Fibroblast of lung (primary cell): ENCODE results near the gene RPRD2. TPM values are rescaled to one million over a fixed set of nuclear protein-coding genes. Genes with fewer than 3 reads are reported as not detected.

ENCODE experiments used
- DNase-seq, 2 donors: peaks; one replicate each; pipeline versions ENCODE4 v3.0.0 to v3.0.0-alpha.2; 2010; ENCODE audit warnings: low read depth in 2 of 2
- H2AFZ ChIP-seq: 2 replicates; pipeline ENCODE4 v1.5.1; 2012; ENCODE audit warnings: low read length, control low read depth, inconsistent platforms
- H3K27ac ChIP-seq: 2 replicates; pipeline ENCODE4 v1.5.1; 2011; ENCODE audit warnings: low read length, control low read depth; ENCODE audit not compliant: insufficient read depth
- H3K27me3 ChIP-seq: 2 replicates; pipeline ENCODE4 v1.5.1; 2011; ENCODE audit warnings: mild to moderate bottlenecking, low read length; ENCODE audit not compliant: control insufficient read depth, insufficient read depth
- H3K36me3 ChIP-seq: 2 replicates; pipeline ENCODE4 v1.5.1; 2011; ENCODE audit warnings: low read length; ENCODE audit not compliant: control insufficient read depth, insufficient read depth
- H3K4me1 ChIP-seq: 2 replicates; pipeline ENCODE4 v1.5.1; 2011; ENCODE audit warnings: low read length; ENCODE audit not compliant: control insufficient read depth, insufficient read depth; ENCODE audit errors: extremely low read depth
- H3K4me2 ChIP-seq: 2 replicates; pipeline ENCODE4 v1.5.1; 2011; ENCODE audit warnings: low read length, control low read depth; ENCODE audit not compliant: insufficient read depth; ENCODE audit errors: extremely low read depth
- H3K4me3 ChIP-seq, 4 experiments: fragments of 200-600 bp in 1 of 4; sonication (generic) in 1 of 4; replicated peaks in 1 of 4; 2 replicates each; pipeline ENCODE4 v1.5.1; 2011 to 2016; ENCODE audit warnings: low read length in 4 of 4, low read depth in 3 of 4, mild to moderate bottlenecking in 3 of 4, control low read depth in 2 of 4, inconsistent platforms in 1 of 4, mixed read lengths in 1 of 4; ENCODE audit not compliant: insufficient read depth in 1 of 4; ENCODE audit errors: control extremely low read depth in 1 of 4
- H3K79me2 ChIP-seq: 2 replicates; pipeline ENCODE4 v1.5.1; 2012; ENCODE audit warnings: mild to moderate bottlenecking, low read length, inconsistent platforms; ENCODE audit not compliant: control insufficient read depth, insufficient read depth
- H3K9ac ChIP-seq: 2 replicates; pipeline ENCODE4 v1.5.1; 2011; ENCODE audit warnings: mild to moderate bottlenecking, low read length, control low read depth; ENCODE audit not compliant: insufficient read depth
- H3K9me3 ChIP-seq: 2 replicates; pipeline ENCODE4 v1.5.1; 2012; ENCODE audit warnings: low read depth, low read length; ENCODE audit not compliant: control insufficient read depth, insufficient read depth
- H4K20me1 ChIP-seq: 2 replicates; pipeline ENCODE4 v1.5.1; 2011; ENCODE audit warnings: low read length; ENCODE audit not compliant: control insufficient read depth, insufficient read depth; ENCODE audit errors: extremely low read depth
- EZH2 ChIP-seq: IDR thresholded peaks from 2 replicates; pipeline ENCODE4 v1.5.1; 2012; ENCODE audit warnings: low read length, control low read depth, mild to moderate bottlenecking; ENCODE audit errors: missing control alignments
- polyA plus RNA-seq, 2 donors: library from polyadenylated mRNA; depleted of rRNA in 1 of 2; stranded (reverse) in 1 of 2; unstranded in 1 of 2; fragments of >200 nt; gene quantifications; 2 replicates each; pipeline ENCODE4 v1.2.1, GENCODE V29; 2011 to 2012; ENCODE audit warnings: missing spikeins in 1 of 2
- total RNA-seq: library from RNA; depleted of rRNA; stranded (reverse); fragments of >200 nt; gene quantifications from 2 replicates; pipeline ENCODE4 v1.2.1, GENCODE V29; 2014
- TF ChIP-seq, protein P1 (sequence below), 2 donors: IDR thresholded peaks in 1 of 2; conservative IDR thresholded peaks in 1 of 2; 1 replicate in 1 of 2; 2 replicates in 1 of 2; pipeline ENCODE4 v1.5.1; 2011 to 2012; ENCODE audit warnings: low read length in 2 of 2, control low read depth in 1 of 2, inconsistent platforms in 1 of 2, low read depth in 1 of 2, mild to moderate bottlenecking in 1 of 2

The RPRD2 gene
- total and polyA plus RNA-seq, 2 donors (not counting 1 experiment from before 2014, with no cell fraction given), result 12.1 to 13.4 TPM

DNA sequence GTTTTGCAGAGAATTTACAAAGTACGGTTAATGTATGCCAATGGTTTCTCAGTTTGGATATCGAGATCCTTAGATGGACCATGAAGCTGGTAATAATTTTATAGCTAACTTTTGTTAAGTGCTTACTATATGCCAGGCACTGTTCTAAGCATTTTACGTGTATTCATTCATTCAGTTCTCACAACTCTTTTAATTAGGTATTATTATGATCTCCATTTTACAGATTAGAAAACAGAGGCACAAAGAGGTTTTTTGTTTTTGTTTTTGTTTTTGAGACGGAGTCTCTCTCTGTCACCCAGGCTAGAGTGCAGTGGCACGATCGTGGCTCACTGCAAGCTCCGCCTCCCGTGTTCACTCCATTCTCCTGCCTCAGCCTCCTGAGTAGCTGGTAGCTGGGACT, 7.2 kb downstream of the RPRD2 start:
- Histone ChIP-seq H2AFZ (no peak overlapping the region), H4K20me1 (peaks cover 1% of the 10 kb centered on the region), H3K4me3 (no peak overlapping the region), H3K27me3 (no peaks in the 10 kb centered on the region), H3K9ac (no peak overlapping the region), H3K79me2 (peaks cover 79% of the 10 kb centered on the region), H3K27ac (no peak overlapping the region), H3K4me1 (no peaks in the 10 kb centered on the region), H3K9me3 (no peaks in the 10 kb centered on the region), H3K36me3 (peaks cover 3% of the 10 kb centered on the region), H3K4me2 (no peak overlapping the region)
- no peak for DNase-seq
- no peak for TF ChIP-seq EZH2
- TF ChIP-seq, protein P1, sequence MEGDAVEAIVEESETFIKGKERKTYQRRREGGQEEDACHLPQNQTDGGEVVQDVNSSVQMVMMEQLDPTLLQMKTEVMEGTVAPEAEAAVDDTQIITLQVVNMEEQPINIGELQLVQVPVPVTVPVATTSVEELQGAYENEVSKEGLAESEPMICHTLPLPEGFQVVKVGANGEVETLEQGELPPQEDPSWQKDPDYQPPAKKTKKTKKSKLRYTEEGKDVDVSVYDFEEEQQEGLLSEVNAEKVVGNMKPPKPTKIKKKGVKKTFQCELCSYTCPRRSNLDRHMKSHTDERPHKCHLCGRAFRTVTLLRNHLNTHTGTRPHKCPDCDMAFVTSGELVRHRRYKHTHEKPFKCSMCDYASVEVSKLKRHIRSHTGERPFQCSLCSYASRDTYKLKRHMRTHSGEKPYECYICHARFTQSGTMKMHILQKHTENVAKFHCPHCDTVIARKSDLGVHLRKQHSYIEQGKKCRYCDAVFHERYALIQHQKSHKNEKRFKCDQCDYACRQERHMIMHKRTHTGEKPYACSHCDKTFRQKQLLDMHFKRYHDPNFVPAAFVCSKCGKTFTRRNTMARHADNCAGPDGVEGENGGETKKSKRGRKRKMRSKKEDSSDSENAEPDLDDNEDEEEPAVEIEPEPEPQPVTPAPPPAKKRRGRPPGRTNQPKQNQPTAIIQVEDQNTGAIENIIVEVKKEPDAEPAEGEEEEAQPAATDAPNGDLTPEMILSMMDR (conservative IDR thresholded peaks at IDR 0.05 in 1 of 2, IDR thresholded peaks at IDR 0.05 in 1 of 2; ENCODE audit: low read depth in 1 of 2, low read length in 2 of 2), result no peak

DNA sequence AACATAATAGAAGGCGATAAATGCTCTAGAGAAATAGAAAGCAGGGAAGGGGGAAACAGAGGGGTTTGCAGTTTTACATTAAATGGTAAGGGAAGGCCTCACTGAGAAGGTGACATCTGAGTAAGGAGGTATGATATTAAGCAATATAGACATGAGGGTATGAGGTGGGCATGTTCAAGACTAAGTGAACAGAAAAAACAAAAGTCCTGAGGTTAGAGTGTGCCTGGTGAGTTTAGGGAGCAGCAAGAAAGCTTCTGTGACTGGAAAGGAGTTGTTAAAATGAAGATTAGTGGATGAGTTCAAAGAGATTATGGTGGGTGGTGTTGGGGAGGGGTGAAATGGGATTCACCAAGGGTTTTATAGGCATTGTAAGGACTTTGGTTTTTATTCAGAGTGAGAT, 8.6 kb downstream of the RPRD2 start:
- TF ChIP-seq, protein P1 (conservative IDR thresholded peaks at IDR 0.05 in 1 of 2, IDR thresholded peaks at IDR 0.05 in 1 of 2; ENCODE audit: low read depth in 1 of 2, low read length in 2 of 2), result no peak
- no peak for TF ChIP-seq EZH2
- Histone ChIP-seq H3K36me3 (peaks cover 3% of the 10 kb centered on the region), H3K4me1 (no peaks in the 10 kb centered on the region), H3K9me3 (no peaks in the 10 kb centered on the region), H3K9ac (no peak overlapping the region), H3K4me2 (no peak overlapping the region), H3K27ac (no peak overlapping the region), H3K4me3 (no peak overlapping the region), H2AFZ (no peak overlapping the region), H3K79me2 (peaks cover 71% of the 10 kb centered on the region), H3K27me3 (no peaks in the 10 kb centered on the region), H4K20me1 (peaks cover 1% of the 10 kb centered on the region)
- DNase-seq, result no peak

DNA sequence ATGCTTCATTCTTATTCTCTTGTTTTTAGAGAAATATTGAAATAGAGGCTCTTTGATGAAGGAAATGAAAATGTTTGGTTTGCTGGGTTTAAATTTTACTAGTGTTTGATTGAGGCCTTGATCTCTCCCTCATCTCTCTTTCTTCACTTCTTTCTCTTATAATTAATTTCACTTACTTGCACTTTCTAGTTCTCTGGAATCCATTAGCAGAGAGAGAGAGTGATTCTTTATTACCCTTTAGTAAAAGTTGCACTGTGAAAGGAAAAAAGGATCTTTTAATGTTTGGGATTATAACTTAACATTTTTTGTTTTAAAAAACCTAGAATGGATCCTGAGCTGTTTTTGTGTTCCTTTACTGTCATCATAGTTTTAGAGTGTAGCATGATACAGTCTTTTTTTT, 12.2 kb downstream of the RPRD2 start:
- Histone ChIP-seq H3K4me2 (no peak overlapping the region), H3K27me3 (no peaks in the 10 kb centered on the region), H3K79me2 (peaks cover 56% of the 10 kb centered on the region), H3K4me1 (no peaks in the 10 kb centered on the region), H3K9me3 (no peaks in the 10 kb centered on the region), H3K4me3 (no peak overlapping the region), H3K27ac (no peak overlapping the region), H2AFZ (no peak overlapping the region), H4K20me1 (peaks cover 1% of the 10 kb centered on the region), H3K36me3 (no peaks in the 10 kb centered on the region), H3K9ac (no peak overlapping the region)
- TF ChIP-seq, protein P1 (conservative IDR thresholded peaks at IDR 0.05 in 1 of 2, IDR thresholded peaks at IDR 0.05 in 1 of 2; ENCODE audit: low read depth in 1 of 2, low read length in 2 of 2), result no peak
- TF ChIP-seq EZH2, result no peak
- no peak for DNase-seq
